T-helper 2 cell treated with Interferon-gamma antibody and Interleukin-4, amounts not matched to agents 100 ng/mL and 5 ng/mL, for 36 hours (primary cell): Measurements from ENCODE around the gene OSTF1. TPM values are rescaled to one million over a fixed set of nuclear protein-coding genes. Genes with fewer than 3 reads are reported as not detected.

Experiments used
- intact Hi-C: fragments of 100-400 bp; cut with micrococcal nuclease; formaldehyde crosslinking; loops from one replicate; pipeline ENCODE4 v1.15.1; 2023
- total RNA-seq: library from RNA; stranded (reverse); gene quantifications from 2 replicates; pipeline ENCODE4 v1.2.3, GENCODE V29; 2022

OSTF1 gene
- total RNA-seq, 1 donor from 2014 or later = 116 TPM

DNA sequence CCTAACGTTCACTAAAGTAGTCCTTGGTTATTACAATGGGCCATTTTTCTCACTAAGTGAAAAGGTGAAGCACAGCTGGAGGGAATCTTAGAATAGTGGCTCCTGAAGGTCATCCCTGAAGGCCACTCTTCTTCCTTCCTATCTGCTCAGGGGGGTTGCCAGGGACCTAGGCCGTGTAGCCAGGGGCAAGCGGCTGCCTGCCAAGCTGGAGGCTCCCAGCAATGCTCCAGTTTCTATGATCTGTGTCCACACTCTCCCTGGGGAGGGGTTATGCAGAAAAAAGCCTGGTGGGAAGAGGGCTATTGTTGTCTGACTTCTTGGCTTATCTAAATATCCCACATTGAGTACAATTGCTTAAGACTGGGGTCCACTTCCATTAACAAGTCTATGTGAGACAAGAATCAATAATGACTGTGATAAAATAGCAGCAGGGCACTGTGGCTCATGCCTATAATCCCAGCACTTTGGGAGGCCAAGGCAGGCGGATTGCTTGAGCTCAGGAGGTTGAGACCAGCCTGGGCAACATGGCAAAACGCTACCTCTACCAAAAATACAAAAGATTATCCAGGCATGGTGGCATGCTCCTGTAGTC lies 4.1 kb upstream of the OSTF1 start:
- intact Hi-C loops = loop anchor here (10.0 kb wide), 1 partner anchor 811 kb away; the partner anchor contains the start of gene PCSK5

DNA sequence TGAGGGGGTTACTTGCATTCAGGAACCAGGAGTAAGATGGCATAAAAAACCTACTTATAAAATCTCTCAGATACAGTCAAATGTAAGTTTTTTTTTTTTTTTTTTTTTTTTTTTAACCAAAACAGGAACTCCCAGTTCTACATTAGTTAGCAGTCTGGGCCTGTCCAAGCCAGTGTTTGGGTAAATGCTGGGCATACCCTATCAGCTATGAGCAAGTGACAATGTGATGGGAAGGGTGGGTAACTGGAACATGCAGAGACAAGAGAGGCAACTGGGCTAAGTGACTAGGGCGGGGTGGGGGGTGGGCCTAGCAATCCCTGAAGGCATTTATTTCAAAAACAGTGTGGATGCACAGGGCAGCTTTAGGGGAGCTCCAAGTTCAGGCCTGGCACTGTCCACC lies 2.7 kb upstream of the OSTF1 start:
- intact Hi-C loops = loop anchor here (2.0 to 10.0 kb wide), 3 partner anchors 809 to 1935 kb away; partner anchors contain the start of genes ANXA1, GCNT1 and PCSK5

DNA sequence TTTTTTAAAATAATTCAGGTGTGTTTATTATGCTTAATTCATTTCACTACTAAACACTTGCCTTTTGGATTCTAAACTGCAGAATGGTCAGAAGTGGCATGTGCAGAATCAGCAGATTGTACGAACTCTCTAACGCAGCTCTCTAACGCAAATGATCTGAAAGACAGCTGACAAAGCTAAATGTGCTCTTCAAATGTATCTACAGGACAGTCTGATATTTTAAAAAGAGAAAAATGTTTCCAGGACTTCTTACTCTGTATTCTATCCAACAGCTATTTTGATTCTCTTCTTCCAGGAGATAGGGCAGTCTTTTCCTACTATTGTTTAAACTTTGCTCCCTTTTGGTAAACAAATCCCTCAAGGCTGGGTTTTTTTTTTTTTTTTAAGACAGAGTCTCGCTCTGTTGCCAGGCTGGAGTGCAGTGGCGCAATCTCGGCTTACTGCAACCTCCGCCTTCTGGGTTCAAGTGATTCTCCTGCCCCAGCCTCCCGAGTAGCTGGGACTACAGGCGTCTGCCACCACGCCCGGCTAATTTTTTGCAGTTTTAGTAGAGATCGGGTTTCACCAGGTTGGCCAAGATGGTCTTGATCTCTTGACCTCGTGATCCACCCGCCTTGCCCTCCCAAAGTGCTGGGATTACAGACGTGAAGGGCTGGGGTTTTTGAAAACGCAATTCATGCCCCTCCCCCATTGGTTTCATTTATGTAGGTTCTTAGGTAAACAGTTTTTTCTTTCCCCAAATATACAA lies 1.6 kb upstream of the OSTF1 start:
- intact Hi-C loops = loop anchor here (1.0 to 10.0 kb wide), 5 partner anchors 9 to 1936 kb away; partner anchors contain the start of genes ANXA1, GCNT1 and PCSK5

DNA sequence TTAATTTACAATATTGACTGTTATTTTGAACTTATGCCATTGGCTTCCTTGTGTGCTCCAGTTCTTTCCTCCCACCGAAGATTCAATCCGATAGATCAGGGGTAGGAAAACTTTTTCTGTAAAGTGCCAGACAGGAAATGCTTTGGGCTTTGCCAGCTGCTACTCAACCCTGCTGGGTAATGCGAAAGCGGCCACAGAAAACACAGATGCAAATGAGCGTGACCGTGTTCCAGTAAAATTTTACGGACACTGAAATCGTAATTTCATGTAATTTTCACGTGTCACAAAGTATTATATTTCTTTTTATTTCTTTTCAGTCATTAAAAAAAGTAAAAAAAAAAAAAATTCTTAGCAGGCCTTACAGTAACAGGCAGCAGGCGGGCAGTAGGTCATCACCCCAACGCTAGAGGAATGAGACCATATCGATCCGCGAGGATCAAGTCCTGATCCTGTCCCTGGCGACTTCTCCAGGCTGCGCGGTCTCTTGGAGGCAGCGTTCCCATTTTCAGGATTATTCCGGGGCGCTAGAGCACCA lies 958 bp upstream of the OSTF1 start:
- intact Hi-C loops = loop anchor here (1.0 to 10.0 kb wide), 5 partner anchors 10 to 1937 kb away; partner anchors contain the start of genes ANXA1, GCNT1 and PCSK5

DNA sequence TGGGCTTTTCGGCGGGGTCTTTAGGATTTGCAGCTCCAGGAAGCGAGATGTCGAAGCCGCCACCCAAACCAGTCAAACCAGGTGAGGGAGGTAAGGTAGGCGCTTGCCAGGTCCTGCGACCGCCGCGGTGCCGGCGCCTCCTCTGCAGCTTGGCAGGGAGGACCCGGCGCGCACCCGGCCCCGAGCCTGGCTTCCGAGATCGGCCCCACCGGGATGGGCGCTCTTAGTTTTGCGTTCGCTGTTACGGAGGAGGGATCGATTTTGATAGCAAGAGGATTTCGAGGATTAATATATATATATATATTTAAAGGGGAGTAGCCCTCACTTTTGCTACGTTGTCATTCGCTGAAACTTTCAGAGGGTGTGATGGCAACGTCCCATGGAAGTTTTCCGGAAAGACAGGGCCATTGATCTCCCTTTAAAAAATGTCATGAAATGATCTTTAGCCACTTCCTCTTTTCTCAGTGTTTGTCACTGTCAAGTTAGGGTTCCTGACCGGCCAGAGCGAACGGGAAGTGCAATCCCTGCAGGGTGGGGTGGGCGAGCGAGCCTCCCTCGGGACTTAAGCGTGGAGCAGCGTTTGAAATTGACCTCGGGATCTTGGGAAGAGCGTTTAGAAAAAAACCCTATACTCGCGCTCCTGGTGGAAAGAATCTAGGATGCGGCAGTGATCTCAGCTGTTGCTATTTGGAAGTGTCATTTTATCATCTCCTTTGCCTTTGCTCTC lies 495 bp downstream of the OSTF1 start:
- intact Hi-C loops = loop anchor here (1.0 to 10.0 kb wide), 10 partner anchors 40 to 1368 kb away; partner anchors contain the start of genes C9orf40, CARNMT1, GCNT1 and PCSK5

DNA sequence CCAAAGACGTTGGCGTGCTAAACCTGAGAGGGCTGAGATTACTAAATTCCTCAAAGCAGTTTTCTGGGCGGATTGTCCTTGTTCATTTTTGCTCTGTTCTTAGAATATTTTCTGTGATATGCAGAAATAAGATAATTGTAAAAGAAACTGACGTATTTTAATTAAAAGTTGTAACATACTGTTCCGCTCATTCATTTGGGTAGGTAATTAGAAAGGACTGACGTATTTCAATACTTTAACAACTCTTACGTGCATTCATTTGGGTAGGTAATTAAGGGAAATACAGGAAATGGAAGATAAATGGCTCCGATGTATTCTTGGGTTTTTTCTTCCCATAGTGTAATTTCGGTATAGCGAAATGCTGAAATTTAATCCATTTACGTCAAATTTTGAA lies 1.1 kb downstream of the OSTF1 start:
- intact Hi-C loops = loop anchor here (2.0 to 10.0 kb wide), 5 partner anchors 39 to 1368 kb away; partner anchors contain the start of genes GCNT1 and PCSK5

DNA sequence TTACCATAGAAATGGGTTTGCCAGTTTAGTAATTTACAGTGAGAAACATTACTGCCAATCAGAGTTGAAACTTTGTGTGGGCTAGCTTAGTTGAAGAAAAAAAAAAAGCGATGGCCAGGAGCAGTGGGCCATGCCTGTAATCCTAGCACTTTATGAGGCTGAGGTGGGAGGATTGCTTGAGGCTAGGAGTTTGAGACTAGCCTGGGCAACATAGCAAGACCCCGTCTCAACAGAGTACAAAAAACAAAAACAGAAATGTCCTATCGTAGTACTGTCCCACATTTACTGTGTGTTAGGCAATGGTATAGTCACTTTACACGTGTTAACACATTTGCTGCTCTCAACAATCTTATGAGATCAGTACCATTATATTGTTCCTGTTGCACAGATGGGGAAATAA lies 2.3 kb downstream of the OSTF1 start:
- intact Hi-C loops = no loop called here

DNA sequence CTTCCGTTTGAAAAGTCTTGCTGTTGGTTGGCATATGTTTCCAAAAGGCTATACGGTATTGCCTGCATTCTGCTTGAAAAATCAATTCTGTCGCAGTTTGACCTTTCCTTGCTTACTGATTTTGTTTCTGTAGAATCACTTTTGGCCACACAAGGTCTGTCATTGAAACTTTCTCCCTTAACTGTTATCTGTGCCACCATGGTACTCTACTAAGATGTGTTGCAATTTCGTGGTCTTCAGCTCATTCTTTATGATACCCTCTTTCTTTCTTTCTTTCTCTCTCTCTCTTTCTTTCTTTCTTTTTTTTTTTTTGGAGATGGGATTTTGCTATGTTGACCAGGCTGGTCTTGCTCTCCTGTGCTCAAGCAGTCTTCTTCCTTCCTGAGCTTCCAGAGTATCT lies 4.5 kb downstream of the OSTF1 start:
- intact Hi-C loops = no loop called here

DNA sequence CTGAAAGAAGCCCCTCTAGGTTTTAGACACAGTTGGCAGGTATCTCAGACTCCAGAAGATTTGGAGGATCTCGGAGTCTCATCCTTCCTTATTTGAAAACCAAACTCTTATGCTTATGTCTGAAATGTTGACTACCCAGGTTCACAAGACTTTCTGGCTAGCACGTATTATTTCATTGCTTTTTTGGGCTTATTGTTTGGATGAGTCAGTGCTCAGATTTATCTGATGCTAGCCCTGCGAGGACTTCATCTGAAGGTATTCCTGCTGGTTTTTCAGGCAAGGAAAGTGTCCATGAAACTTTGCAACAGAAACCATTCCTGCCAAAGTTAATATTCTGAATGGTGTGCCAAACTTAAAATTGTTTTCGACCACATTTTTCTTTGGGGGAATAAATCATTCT lies 8.5 kb downstream of the OSTF1 start:
- intact Hi-C loops = no loop called here

DNA sequence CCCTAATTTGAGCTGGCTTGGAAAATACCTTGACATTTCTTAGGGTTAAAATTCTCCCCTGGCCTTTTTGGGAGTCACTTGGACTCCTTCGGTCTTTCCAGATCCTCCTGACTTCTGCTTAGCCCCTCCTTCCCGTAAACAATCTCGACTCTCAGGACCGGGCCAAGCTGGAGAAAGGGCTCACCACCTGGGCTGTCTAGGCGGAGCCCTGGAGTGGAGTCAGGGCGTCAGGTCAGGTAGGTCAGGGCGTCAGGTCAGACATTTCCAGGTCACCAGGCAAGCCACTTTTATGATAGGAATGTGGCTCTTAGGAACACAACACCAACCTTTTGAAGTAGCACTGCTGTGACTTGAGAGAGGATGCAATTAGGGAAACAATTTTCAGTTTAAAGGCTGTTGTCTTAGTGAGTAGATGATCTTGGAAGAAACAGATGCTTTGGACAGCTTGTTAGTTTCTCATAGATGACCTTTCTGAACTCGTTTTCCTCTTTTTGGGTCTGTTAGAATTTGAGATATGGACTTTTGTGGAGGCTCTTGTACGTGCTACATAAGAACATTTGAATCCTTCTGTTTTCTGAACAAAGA lies 12.8 kb downstream of the OSTF1 start:
- intact Hi-C loops = no loop called here

DNA sequence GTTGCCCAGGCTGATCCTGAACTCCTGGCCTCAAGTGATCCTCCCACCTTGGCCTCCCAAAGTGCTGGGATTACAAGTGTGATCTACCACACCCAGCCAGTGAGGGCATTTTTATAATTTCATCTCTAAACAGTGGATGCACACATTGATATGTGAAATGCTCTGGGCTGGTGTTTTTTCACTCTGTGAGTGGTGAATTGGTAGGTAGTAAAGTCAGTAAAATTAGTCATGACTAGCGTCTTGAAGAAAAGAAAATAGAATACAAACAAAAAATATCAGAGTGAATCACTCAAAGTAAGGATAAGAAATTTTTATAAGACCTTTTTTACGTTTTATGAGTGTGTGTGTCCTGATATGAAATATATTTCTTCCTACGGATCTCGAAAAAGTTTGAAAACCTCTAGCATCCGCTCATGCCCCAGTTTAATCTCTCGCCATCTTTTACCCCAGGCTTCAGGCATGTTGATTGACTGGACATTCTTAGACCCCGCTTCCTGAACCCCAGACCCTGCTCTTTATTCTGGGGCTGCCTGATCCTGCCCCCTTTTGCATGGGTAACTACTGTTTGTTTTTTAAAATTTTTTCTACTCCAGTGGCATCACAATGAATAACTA lies 14.0 kb downstream of the OSTF1 start:
- intact Hi-C loops = no loop called here

DNA sequence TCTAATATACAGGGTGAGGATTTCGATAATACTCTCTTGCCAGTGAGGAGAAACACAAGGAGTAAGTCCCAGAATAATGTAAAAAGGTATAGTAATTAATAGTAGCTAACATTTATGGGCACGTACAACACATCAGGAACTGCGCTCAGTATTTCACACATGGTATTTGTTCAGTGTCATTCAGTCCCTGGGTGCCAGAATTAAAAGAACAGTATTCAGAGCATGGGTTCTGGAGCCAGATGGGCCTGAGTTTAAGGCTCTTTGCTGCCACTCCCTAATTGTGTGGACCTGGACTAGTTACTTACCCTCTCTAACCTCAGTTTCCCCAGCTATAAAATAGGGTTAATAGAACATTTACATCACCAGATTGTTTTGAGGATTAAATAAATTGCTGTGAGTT lies 16.3 kb downstream of the OSTF1 start:
- intact Hi-C loops = no loop called here

DNA sequence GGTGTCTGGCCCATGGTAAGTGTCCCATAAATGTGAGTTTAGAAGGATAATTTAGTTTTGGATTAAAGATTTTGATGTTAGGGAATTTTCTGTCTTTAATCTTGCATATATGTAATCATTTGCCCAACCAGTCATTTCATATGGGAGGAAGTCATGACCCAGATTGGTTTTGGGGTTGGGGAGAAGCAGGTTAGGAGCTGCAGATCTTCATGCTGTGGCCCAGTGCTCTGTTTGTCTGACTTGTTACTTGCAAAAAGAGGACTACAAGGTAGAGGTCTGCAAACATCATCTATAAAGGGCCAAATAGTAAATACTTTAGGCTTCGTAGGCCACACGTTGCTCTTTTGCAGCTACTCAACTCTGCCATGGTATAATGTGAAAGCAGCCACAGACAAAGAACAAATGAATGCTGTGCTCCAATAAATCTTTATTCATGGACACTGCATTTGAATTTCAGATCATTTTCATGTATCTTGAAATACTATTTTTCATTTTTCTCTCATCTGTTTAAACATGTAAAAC lies 16.8 kb downstream of the OSTF1 start:
- intact Hi-C loops = no loop called here

DNA sequence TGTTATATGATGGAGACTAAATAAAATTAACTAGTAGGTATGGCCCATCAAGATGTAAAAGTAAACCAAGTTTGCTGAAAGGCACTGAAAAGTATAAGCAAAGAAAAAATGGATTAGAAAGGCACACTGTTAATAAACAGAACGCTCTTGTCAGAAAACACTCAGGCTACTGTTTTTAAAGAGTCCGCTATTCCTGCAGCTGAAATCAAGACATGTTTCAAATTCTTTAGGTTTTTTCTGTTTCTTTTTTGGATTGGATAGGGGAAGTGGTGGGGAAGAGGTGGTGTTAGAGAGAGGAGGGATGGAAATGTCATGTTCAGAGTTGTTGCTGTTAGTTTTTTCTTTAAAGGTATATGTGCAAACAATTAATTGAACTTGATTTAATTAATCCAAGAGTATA lies 17.5 kb downstream of the OSTF1 start:
- intact Hi-C loops = no loop called here

DNA sequence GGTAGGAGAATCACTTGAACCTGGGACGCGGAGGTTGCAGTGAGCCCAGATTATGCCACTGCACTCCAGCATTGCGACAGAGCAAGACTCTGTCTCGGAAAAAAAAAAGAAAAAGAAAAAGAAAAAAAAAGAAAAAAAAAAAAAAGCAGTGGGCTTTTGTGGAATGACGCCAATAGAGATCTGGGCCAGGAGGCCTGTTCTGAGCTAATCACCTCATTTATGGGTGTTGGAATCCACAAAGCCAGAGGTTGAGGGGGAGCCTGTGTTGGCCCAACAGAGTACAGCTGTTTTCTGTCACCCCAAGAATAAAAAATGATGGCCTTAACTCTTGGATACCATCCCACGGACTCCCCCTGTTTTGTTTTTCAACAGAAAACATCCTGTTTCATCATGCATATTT lies 18.5 kb downstream of the OSTF1 start:
- intact Hi-C loops = no loop called here

DNA sequence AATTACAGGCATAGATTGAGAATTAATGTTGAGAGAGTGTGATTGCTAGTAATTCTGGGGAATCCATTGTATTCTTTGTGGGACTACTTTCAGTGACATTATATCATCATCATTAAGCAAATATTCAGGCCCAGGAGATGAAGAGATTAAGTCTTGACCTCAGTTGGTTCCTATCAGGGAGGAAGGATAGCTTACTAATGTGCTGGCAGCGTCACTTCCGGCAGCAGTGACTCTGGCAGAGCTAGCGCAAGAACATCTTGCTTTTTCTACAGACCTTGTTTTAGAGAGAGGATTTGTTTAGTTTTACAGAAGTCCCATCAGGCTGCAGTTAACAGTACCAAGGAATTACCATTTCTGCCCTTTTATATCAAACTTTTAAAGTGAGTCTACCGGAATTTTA lies 20.3 kb downstream of the OSTF1 start:
- intact Hi-C loops = no loop called here

DNA sequence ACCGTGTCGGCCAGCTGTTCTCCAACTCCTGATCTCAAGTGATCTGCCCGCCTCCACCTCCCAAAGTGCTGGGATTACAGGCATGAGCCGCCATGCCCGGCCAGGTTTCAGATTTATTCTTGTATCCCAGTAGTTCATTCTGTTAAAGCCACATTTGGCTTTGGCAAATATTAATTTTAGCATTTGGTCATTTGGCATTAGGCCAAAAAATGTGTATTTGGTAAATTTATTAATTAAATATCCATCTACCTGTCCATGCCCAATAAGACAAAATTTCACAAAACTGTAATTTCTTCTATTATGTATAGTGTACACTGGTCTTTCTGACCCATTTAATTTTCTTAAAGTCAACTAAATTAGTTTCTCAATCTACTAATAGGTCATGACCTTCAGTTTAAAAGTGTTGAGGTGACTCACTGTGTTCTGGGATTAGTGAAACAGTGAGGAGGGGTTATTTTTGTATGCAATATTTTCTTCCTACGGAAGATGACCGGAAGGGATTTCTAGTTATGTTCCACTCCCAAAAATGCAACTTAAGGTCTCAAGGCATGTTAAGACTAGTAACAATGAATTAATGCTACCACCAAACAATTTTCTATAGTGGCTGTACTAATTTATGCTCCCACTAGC lies 21.0 kb downstream of the OSTF1 start:
- intact Hi-C loops = no loop called here

DNA sequence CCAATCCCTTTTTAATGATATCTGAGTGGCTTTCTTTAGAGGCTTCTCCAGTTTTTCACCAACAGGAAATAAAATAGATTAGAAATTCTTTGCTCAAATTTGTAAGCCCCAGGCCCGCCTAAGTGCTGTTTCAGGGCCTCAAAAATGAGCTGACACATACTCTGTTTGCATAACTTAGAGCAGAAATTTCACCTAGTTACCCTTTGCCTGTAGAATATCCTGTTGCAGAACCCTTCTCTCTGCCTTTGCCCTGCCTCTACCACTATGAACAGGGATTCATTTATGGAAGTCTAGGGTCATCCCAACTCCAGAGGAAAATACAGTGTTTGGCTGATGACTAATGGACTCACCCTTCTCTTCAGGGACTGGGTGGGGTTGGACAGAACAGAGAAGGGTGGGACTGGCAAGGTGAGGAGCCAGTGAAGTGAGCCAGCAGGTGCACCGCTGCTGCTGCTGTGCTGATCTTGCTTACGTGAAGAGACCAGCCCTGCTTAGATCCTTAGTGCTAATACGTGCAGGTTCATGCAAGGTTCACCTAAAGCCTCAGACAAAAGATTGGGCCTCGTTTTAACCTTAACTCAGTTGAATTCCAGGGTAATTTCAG lies 22.8 kb downstream of the OSTF1 start:
- intact Hi-C loops = no loop called here

DNA sequence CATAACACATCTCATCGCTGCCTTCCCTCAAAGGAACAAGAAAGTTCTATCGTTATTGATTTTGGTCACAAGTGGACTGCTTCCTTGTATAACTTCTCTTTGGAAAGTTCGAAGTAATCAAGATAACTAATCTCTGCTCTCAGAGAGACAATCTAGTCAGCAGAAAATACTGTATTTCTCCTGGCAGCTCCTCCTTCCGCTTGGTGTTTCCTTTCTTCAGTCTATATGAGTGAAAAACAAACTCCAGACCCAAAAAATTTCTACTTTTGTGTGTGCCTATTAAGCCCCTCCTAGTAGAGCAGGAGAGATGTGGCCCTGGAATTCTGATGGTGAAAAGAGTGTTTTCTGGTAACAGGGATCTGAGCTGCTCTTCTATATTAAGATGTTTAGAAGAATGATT lies 24.5 kb downstream of the OSTF1 start:
- intact Hi-C loops = no loop called here

DNA sequence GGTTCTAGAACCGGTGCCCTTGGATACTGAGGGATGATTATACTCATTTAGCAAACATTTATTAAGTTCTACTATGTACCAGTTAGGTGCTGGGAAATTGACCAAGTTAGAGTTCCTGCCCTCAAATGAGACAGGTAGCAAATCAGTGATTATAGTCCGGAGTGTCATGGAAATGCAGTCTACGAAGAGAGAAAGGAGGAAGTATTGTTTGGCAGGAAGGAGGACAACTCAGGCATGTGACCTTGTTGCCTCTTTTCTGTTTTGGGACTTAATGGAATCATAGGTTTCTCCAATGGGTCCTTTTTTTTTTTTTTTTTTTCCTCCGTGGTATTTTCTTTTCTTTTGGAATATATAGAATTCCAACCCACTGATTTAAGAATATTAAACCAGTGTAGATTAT lies 28.0 kb downstream of the OSTF1 start:
- intact Hi-C loops = no loop called here
